IMR-90 (cell line): Measurements from ENCODE around the gene TLCD4. TPM values are rescaled to one million over a fixed set of nuclear protein-coding genes. Genes with fewer than 3 reads are reported as not detected.
"Not testable (repeated sequence)": the region's sequence is repeated elsewhere in the genome, so short reads cannot be mapped to it uniquely, and the experiment has no call there.

Experiments
- ATAC-seq: fragments of 200-7000 bp; cut with Tn5 transposase; 2 replicates; pipeline ENCODE4 v1.9.1; 2020; ENCODE audit warnings: low read depth, mild to moderate bottlenecking, moderate library complexity
- BruUV-seq: library from RNA; stranded (reverse); fragments of 400-500 nt; replicated peaks from 2 replicates; lab custom pipeline; 2021; lab: Mats Ljungman, UMichigan
- CTCF ChIA-PET: fragments of 300-600 bp; formaldehyde crosslinking; extraction: SDS; loops from one replicate; lab custom pipeline; 2021; ENCODE audit warnings: antibody characterized with exemption; lab: Yijun Ruan, JAX
- POLR2A ChIA-PET: fragments of 300-600 bp; sonication (Branson Sonifier 250); formaldehyde crosslinking; loops from one replicate; lab custom pipeline; 2022; ENCODE audit warnings: antibody characterized with exemption; ENCODE audit not compliant: unreplicated experiment; lab: Charles Lee
- DNase-seq: peaks from one replicate; pipeline ENCODE4 v3.0.0; 2013
- H2AFZ ChIP-seq: replicated peaks from 2 replicates; pipeline ENCODE3; 2013; ENCODE audit warnings: low read length, mild to moderate bottlenecking; ENCODE audit not compliant: poor library complexity
- H2AK5ac ChIP-seq: 2 replicates; pipeline ENCODE4 v1.6.1; 2013; ENCODE audit warnings: low read depth, low read length, inconsistent platforms
- H2AK9ac ChIP-seq: replicated peaks from 2 replicates; pipeline ENCODE3; 2013; ENCODE audit warnings: mild to moderate bottlenecking, low read depth, low read length, moderate library complexity; ENCODE audit not compliant: poor library complexity
- H2BK120ac ChIP-seq: 2 replicates; pipeline ENCODE4 v1.6.1; 2013; ENCODE audit warnings: low read depth, low read length, inconsistent platforms
- H2BK15ac ChIP-seq: 3 replicates; pipeline ENCODE4 v1.6.1; 2013; ENCODE audit warnings: low read depth, low read length, inconsistent platforms
- H2BK20ac ChIP-seq: 2 replicates; pipeline ENCODE4 v1.6.1; 2013; ENCODE audit warnings: low read depth, mild to moderate bottlenecking, inconsistent platforms, low read length, moderate library complexity
- H2BK5ac ChIP-seq: 2 replicates; pipeline ENCODE4 v1.6.1; 2013; ENCODE audit warnings: mild to moderate bottlenecking, low read depth, low read length, inconsistent platforms; ENCODE audit not compliant: poor library complexity, severe bottlenecking
- H3K14ac ChIP-seq: replicated peaks from 2 replicates; pipeline ENCODE4 v1.6.1; 2013; ENCODE audit warnings: low read depth, low read length, inconsistent platforms
- H3K18ac ChIP-seq: 2 replicates; pipeline ENCODE4 v1.6.1; 2013; ENCODE audit warnings: low read depth, low read length, control low read depth
- H3K23ac ChIP-seq: 2 replicates; pipeline ENCODE4 v1.6.1; 2013; ENCODE audit warnings: low read depth, low read length, inconsistent platforms
- H3K27ac ChIP-seq: 2 replicates; pipeline ENCODE4 v1.5.1; 2013; ENCODE audit warnings: mild to moderate bottlenecking, control low read depth, low read length; ENCODE audit not compliant: insufficient read depth
- H3K27me3 ChIP-seq: 2 replicates; pipeline ENCODE4 v1.6.1; 2013; ENCODE audit warnings: low read length; ENCODE audit not compliant: control insufficient read depth, insufficient read depth
- H3K36me3 ChIP-seq: 2 replicates; pipeline ENCODE4 v1.6.1; 2013; ENCODE audit warnings: low read length, mixed read lengths; ENCODE audit not compliant: control insufficient read depth, insufficient read depth
- H3K4ac ChIP-seq: 2 replicates; pipeline ENCODE4 v1.6.1; 2013; ENCODE audit warnings: low read depth, low read length, inconsistent platforms
- H3K4me1 ChIP-seq: 2 replicates; pipeline ENCODE4 v1.6.1; 2013; ENCODE audit warnings: low read length, mixed read lengths; ENCODE audit not compliant: control insufficient read depth, insufficient read depth
- H3K4me2 ChIP-seq: 2 replicates; pipeline ENCODE4 v1.6.1; 2013; ENCODE audit warnings: low read depth, mild to moderate bottlenecking, control low read depth, low read length, moderate library complexity
- H3K4me3 ChIP-seq: 2 replicates; pipeline ENCODE4 v1.5.1; 2013; ENCODE audit warnings: low read depth, mild to moderate bottlenecking, control low read depth, low read length, moderate library complexity; ENCODE audit not compliant: insufficient read depth
- H3K56ac ChIP-seq: 2 replicates; pipeline ENCODE4 v1.6.1; 2013; ENCODE audit warnings: low read length, inconsistent platforms; ENCODE audit not compliant: insufficient read depth; ENCODE audit errors: extremely low read depth
- H3K79me1 ChIP-seq, 2 experiments: 2 replicates each; pipeline ENCODE4 v1.6.1; 2013; ENCODE audit warnings: low read length in 2 of 2, inconsistent platforms in 1 of 2, low read depth in 1 of 2
- H3K9ac ChIP-seq: 2 replicates; pipeline ENCODE4 v1.6.1; 2013; ENCODE audit warnings: low read depth, low read length, control low read depth
- H3K9me1 ChIP-seq: 2 replicates; pipeline ENCODE4 v1.6.1; 2013; ENCODE audit warnings: low read length, inconsistent platforms; ENCODE audit not compliant: insufficient read depth
- H3K9me3 ChIP-seq: 2 replicates; pipeline ENCODE4 v1.6.1; 2013; ENCODE audit warnings: low read length; ENCODE audit not compliant: control insufficient read depth, insufficient read depth
- H4K20me1 ChIP-seq: 2 replicates; pipeline ENCODE4 v1.6.1; 2013; ENCODE audit warnings: low read length, inconsistent platforms; ENCODE audit not compliant: insufficient read depth
- H4K5ac ChIP-seq: 2 replicates; pipeline ENCODE4 v1.6.1; 2013; ENCODE audit warnings: mild to moderate bottlenecking, low read depth, low read length, control low read depth
- H4K8ac ChIP-seq, 2 experiments: 2 replicates each; pipeline ENCODE4 v1.6.1; 2013; ENCODE audit warnings: low read depth in 2 of 2, low read length in 2 of 2, control low read depth in 1 of 2, inconsistent platforms in 1 of 2
- H4K91ac ChIP-seq: 2 replicates; pipeline ENCODE4 v1.6.1; 2013; ENCODE audit warnings: low read depth, low read length, inconsistent platforms; ENCODE audit not compliant: insufficient read depth
- BHLHE40 ChIP-seq: fragments of 150-350 bp; IDR thresholded peaks from 2 replicates; pipeline ENCODE4 v1.6.1; 2016; ENCODE audit warnings: mild to moderate bottlenecking, low read depth, low read length
- CEBPB ChIP-seq: IDR thresholded peaks from 2 replicates; pipeline ENCODE4 v1.6.1; 2012; ENCODE audit warnings: low read depth, low read length, improper control_type of control experiment
- CHD1 ChIP-seq: IDR thresholded peaks from 2 replicates; pipeline ENCODE4 v1.6.1; 2012; ENCODE audit warnings: low read depth, low read length, improper control_type of control experiment
- ELK1 ChIP-seq: fragments of 150-350 bp; IDR thresholded peaks from 2 replicates; pipeline ENCODE4 v1.6.1; 2016; ENCODE audit warnings: low read depth, mild to moderate bottlenecking, low read length, moderate library complexity, borderline replicate concordance
- FOS ChIP-seq: fragments of 150-350 bp; IDR thresholded peaks from 2 replicates; pipeline ENCODE4 v1.6.1; 2016; ENCODE audit warnings: low read depth, low read length
- MAZ ChIP-seq: IDR thresholded peaks from 2 replicates; pipeline ENCODE4 v1.6.1; 2012; ENCODE audit warnings: low read depth, mild to moderate bottlenecking, low read length, improper control_type of control experiment, moderate library complexity, borderline replicate concordance
- NFE2L2 ChIP-seq: fragments of 150-350 bp; IDR thresholded peaks from 2 replicates; pipeline ENCODE4 v1.6.1; 2016; ENCODE audit warnings: low read depth, mild to moderate bottlenecking, low read length
- POLR2A ChIP-seq: IDR thresholded peaks from 2 replicates; pipeline ENCODE4 v1.6.1; 2012; ENCODE audit warnings: mild to moderate bottlenecking, low read depth, low read length
- RAD21 ChIP-seq: IDR thresholded peaks from 2 replicates; pipeline ENCODE4 v1.6.1; 2012; ENCODE audit warnings: low read length, improper control_type of control experiment
- SMC3 ChIP-seq: fragments of 150-350 bp; IDR thresholded peaks from 2 replicates; pipeline ENCODE4 v1.6.1; 2016; ENCODE audit warnings: low read depth, mild to moderate bottlenecking, antibody characterized with exemption, low read length, moderate library complexity
- WGBS, 2 experiments: methylation state at CpG; one replicate each; pipeline versions ENCODE4 v1.1.5 to v1.1.7; 2013; ENCODE audit warnings: missing lambda C conversion rate in 2 of 2; ENCODE audit not compliant: insufficient read length in 1 of 2; ENCODE audit errors: extremely low coverage in 2 of 2; 5-methylcytosine and 5-hydroxymethylcytosine counted together
- dilution Hi-C: fragments of 300-500 bp; cut with HindIII; formaldehyde crosslinking; loops from one replicate; pipeline ENCODE4 v1.14.3; 2018; ENCODE audit warnings: low sequenced_read_pairs; ENCODE audit not compliant: unreplicated experiment
- in situ Hi-C: fragments of 300-500 bp; cut with MboI; formaldehyde crosslinking; loops from 3 replicates; pipeline ENCODE4 v1.14.3; 2019; ENCODE audit warnings: low sequenced_read_pairs, inconsistent platforms, mixed read lengths
- intact Hi-C: fragments of 100-400 bp; cut with micrococcal nuclease; formaldehyde crosslinking; loops from 2 replicates; pipeline ENCODE4 v1.10.0; 2022
- polyA plus RNA-seq, 3 experiments: library from polyadenylated mRNA; depleted of rRNA; stranded (reverse); fragments of >200 nt; gene quantifications; 2 replicates each; pipeline ENCODE4 v1.2.3, GENCODE V29; 2012; ENCODE audit warnings: low replicate concordance in 1 of 3
- total RNA-seq: library from RNA; depleted of rRNA; stranded (reverse); fragments of >200 nt; gene quantifications from 2 replicates; pipeline ENCODE4 v1.2.3, GENCODE V29; 2012

The TLCD4 gene
- total and polyA plus RNA-seq, 2 of the 4 experiments (the other 2 are of a cell fraction), result 0.22 to 0.36 TPM

DNA sequence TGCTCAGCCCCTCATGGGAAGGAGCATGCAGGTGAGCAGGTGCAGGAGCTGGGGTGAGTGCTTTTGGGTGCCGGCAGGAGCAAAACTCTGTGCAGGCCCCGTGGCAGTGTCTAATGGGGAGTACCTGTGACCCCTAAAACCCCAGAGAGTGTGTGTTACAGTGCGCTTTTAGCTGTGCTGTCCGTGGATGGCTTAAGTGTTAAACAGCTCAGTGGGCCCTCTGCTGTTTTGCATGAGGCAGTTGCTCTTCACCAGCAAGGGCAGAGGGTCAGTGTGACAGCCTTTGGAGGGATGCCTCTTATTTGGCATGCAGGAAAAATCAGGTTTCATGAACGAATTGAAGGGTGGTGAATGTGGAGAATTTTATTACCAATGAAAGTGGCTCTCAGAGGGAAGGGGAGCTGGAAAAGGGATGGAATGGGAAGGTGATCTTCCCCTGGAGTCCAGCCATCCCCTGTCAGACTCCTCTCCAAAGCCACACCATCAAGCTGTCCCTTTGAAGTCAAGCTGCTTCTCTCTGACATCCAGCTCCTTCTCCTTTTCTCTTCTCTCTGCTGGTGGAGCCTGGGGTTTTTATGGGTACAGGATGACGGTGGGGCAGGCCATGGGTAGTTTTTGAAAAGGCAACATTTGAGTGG, 27.4 kb upstream of the TLCD4 start:
- POLR2A ChIA-PET, result no interaction called here
- 70% methylated on average over 3 of the region's 6 CpGs; no CpG with 5 or more reads in 1 of the 2 experiments for WGBS, 2 experiments
- CTCF ChIA-PET, result no interaction called here

GRCh38 chr1:95091290-95091689, 25.9 kb upstream of the TLCD4 start:
- H2BK20ac ChIP-seq, H3K4ac ChIP-seq, H4K91ac ChIP-seq, H3K18ac ChIP-seq, H2BK5ac ChIP-seq, H3K36me3 ChIP-seq, H3K4me3 ChIP-seq, H4K8ac ChIP-seq, BruUV-seq, intact Hi-C loops, H3K9ac ChIP-seq, H3K4me1 ChIP-seq, H3K27ac ChIP-seq, H2AK9ac ChIP-seq, H3K27me3 ChIP-seq, H3K56ac ChIP-seq, H2BK120ac ChIP-seq, POLR2A ChIA-PET, DNase-seq, H4K5ac ChIP-seq, H2AK5ac ChIP-seq, H4K20me1 ChIP-seq, CTCF ChIA-PET, H3K9me3 ChIP-seq, H3K14ac ChIP-seq, H2BK15ac ChIP-seq, ATAC-seq, H3K79me1 ChIP-seq, H3K23ac ChIP-seq, H3K4me2 ChIP-seq, H2AFZ ChIP-seq, H3K9me1 ChIP-seq, dilution Hi-C loops, in situ Hi-C loops: not testable (repeated sequence)
- 80% methylated on average over 10 of the region's 28 CpGs; no CpG with 5 or more reads in 1 of the 2 experiments for WGBS, 2 experiments

More for the DNA sequence above, 27.4 kb upstream of the TLCD4 start:
- intact Hi-C loops, result no loop called here
- Histone ChIP-seq H4K91ac (no peak overlapping the region), H2BK20ac (peak overlapping the region; percentile 30; the same call in 1 of the 2 replicates), H3K23ac (no peak overlapping the region), H2BK120ac (no peak overlapping the region; the same call in 1 of the 2 replicates), H2AK9ac (no peak overlapping the region), H2BK15ac (no peak overlapping the region), H3K9ac (no peak overlapping the region), H3K14ac (no peak overlapping the region), H2AFZ (no peak overlapping the region), H3K4me1 (peaks cover 8% of the 10 kb centered on the region), H4K5ac (no peak overlapping the region), H3K4me3 (no peak overlapping the region), H3K4me2 (no peak overlapping the region), H3K18ac (no peak overlapping the region), H3K36me3 (no peaks in the 10 kb centered on the region), H4K20me1 (no peaks in the 10 kb centered on the region), H3K27me3 (no peaks in the 10 kb centered on the region), H3K4ac (no peak overlapping the region), H2BK5ac (no peak overlapping the region), H3K9me3 (peaks cover 2% of the 10 kb centered on the region; the same call in 1 of the 2 replicates), H3K9me1 (peaks cover 7% of the 10 kb centered on the region; the same call in 1 of the 2 replicates), H3K79me1 (no peaks in the 10 kb centered on the region), H4K8ac (no peak overlapping the region), H3K27ac (no peak overlapping the region), H2AK5ac (0 out of 2 replicates have a peak overlapping the region, but pooled peaks have one; percentile 45), H3K56ac (no peak overlapping the region)
- TF ChIP-seq RAD21 (no peak), NFE2L2 (no peak), CHD1 (no peak), POLR2A (no peak), CEBPB (no peak), FOS (no peak), SMC3 (no peak), ELK1 (no peak), MAZ (no peak), BHLHE40 (no peak)
- no peak for ATAC-seq
- no TSS peak for BruUV-seq
- no peak for DNase-seq
- dilution Hi-C loops, result no loop called here
- in situ Hi-C loops, result no loop called here
